Esophagus squamous epithelium (tissue), 4 donors: ENCODE data around the gene SRPK3.
"Not testable (repeated sequence)": the region's sequence is repeated elsewhere in the genome, so short reads cannot be mapped to it uniquely, and the experiment has no call there.

Experiments
- POLR2A ChIP-seq, 4 donors: fragments of 450-650 bp; IDR thresholded peaks; one replicate each; pipeline ENCODE4 v1.6.1; 2017; ENCODE audit warnings: antibody characterized with exemption in 4 of 4, mild to moderate bottlenecking in 4 of 4, moderate library complexity in 3 of 4
- TF ChIP-seq, protein P1 (sequence below), 6 experiments: fragments of 450-650 bp in 4 of 6; fragments of 200-600 bp in 2 of 6; sonication (generic) in 2 of 6; IDR thresholded peaks; one replicate each; pipeline ENCODE4 v1.5.1; 2016 to 2019; ENCODE audit warnings: antibody characterized with exemption in 6 of 6, mild to moderate bottlenecking in 4 of 6, moderate library complexity in 4 of 6

DNA sequence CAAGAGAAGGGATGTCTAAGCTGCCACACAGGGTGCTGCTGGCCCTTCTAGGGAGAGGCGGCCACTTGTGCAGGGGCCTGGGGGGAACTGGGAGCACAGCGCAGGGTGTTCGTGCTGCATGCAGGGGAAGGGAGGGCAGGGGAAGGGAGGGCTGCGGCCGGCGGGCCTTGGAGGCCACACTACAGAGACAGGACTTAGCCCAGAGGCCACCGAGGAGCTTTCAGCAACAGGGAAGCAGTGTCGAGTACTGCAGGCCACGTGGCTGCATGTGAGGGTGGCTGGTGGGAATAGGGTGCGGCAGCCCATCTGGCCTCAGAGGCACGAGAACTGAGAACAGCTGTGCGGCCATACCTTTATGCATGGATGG, 35.8 kb upstream of the SRPK3 start:
- TF ChIP-seq, protein P1, sequence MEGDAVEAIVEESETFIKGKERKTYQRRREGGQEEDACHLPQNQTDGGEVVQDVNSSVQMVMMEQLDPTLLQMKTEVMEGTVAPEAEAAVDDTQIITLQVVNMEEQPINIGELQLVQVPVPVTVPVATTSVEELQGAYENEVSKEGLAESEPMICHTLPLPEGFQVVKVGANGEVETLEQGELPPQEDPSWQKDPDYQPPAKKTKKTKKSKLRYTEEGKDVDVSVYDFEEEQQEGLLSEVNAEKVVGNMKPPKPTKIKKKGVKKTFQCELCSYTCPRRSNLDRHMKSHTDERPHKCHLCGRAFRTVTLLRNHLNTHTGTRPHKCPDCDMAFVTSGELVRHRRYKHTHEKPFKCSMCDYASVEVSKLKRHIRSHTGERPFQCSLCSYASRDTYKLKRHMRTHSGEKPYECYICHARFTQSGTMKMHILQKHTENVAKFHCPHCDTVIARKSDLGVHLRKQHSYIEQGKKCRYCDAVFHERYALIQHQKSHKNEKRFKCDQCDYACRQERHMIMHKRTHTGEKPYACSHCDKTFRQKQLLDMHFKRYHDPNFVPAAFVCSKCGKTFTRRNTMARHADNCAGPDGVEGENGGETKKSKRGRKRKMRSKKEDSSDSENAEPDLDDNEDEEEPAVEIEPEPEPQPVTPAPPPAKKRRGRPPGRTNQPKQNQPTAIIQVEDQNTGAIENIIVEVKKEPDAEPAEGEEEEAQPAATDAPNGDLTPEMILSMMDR (IDR thresholded peaks at IDR 0.05): not testable (repeated sequence)
- TF ChIP-seq POLR2A (IDR thresholded peaks at IDR 0.05): not testable (repeated sequence)
